HG02759 (cell line): ENCODE measurements around the gene ARHGAP27.

ENCODE experiments used
- ATAC-seq: cut with Tn5 transposase; IDR thresholded peaks from one replicate; pipeline ENCODE4 v1.9.1; 2021; ENCODE audit warnings: mild to moderate bottlenecking, moderate library complexity; ENCODE audit not compliant: unreplicated experiment

The ARHGAP27 gene

DNA sequence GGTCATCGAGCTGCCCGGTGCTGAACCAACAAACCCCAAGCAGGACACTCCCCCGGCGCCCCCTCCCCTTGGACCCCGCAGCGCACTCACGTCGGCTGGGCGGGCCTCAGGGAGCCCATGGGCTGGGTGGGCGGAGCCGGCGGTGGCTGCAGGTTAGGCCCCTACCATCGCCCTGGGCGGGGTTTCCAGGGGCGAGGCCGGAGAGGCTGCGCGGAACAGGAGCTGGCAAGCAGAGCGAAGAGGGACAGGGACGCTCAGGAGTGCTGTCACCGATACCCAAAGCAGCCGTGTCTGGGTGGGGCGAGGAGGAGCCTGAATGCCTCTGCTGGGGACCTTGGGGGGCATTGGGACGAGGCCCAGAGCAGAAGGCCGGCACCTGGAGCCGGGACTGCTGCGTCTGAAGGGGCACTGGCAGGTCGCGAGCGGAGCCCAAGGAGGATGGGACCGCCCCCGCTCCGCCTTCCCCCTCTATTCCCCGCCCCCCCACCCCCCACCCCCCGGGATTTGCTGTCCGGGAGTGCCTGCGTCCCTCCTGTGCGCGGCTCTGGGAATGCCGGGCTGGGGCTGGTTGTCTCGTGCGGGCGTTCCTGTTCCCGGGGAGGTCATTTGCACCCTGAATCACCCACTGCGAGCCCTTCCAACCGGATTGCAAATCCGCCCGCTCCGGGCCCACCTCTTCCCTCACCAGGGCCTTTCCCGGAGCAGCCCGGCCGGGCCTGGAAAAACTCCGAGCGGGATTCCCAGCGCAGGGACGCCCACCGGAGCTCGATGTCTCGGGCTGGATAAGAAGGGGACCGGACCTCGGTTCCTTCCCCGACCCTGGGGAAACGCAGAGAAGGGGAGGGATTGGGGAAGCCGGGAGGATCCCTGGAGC is 902 bp downstream of the ARHGAP27 start:
- peak; percentile 62 for ATAC-seq

DNA sequence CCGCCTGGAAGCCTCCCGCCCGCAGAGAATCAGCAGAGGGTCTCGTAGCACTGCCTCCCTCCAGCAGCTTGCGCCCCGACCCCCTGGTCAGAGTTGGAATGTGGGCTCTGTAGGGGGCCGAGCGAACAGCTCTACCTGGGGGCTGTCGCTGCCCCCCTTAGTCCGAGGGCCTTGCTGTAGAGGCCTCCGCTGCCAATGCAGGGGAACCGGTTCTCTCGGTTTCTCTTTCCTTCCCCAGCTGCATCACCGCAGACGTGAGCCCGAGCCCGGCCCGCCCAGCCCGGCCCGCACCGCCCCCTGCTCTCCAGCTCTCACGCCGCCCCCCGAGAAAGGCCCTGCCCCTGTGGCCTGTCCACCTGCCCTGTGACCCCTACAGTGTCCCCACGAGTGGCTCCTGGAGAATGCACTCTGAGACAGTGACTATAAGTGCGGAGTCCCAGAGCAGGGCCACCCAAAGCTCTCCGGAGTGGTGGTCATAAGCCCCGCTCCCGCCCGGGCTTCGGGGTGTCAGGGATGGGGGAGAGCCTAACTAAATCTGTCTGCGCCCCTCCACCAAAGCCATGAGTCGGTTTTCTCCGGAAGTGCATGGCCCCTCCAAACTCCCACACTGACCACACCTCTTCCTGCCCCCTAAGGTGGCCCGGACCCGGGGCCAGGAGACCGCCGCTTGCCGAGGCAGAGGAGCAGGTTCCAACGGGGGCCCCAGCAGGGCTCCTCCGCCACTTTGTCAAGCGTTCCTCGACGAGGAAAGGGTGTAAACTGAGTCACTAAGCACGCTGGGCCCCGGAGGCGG is 1.7 kb downstream of the ARHGAP27 start:
- peak; percentile 23 for ATAC-seq

DNA sequence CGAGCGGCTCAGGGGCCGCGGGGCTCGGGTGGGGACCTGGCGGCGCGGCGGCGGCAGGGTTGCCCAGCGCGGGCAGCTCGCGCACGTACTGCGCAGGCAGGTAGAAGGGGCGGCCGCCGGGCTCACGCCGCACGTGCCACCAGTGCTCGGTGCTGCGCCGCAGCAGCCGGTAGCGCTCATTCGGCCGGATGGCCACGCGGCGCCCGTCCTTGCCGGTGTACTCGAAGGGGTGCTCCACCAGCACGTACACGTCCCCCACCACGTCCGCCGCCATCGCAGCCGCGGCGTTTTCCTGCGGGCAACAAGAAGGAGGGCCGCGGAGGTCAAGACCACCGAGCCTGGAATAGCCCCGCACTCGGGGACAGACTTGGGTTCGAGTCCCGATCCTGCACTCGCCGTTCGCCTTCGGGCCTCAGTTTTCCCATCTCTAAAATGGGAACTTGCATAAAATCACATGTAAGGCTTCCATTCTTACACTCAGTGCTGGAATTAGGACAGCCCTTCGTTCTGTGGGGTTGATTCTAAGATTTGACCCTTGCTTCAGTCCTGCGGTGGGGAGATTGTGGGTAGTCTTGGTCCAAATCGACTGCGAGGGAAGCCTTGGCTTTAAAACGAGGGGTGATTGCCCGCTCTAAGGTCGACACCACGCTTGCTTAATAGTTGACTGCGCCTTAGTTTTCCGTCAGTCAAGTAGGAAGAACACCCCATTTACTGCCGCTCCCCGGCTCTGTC is 2.5 kb downstream of the ARHGAP27 start:
- no peak for ATAC-seq

DNA sequence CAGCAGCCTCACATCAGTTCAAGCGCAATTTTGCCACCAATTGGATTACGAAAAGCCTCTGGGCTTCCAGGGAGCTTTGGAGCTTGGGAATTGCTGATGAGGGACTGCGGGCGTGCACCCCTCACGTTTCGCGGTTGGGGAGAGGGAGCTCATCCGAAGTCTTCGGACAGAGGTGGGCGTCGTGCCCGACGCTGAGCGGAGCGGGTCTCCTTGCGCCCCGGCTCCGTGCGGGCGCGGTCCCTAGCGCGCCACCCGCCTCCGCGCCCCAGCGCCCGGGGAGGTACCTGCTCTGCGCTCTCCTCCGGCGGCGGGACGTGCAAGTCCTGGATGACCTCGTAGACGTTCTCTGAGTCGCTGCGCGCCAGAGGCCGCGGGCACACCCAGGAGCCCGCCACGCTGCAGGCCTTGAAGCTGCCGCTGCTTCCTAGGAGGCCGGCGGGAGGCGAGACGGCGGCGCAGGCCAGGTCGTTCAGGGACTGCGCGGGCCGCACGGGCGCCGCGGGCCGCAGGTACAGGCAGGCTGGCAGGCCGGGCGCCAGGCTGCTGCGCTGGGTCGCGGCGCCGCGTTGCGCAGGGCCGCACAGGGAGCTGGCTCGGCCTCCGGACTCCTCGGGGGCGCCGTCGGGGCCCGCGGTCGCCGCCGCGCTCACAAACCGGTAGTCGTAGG is 3.2 kb downstream of the ARHGAP27 start:
- ATAC-seq, result no peak

DNA sequence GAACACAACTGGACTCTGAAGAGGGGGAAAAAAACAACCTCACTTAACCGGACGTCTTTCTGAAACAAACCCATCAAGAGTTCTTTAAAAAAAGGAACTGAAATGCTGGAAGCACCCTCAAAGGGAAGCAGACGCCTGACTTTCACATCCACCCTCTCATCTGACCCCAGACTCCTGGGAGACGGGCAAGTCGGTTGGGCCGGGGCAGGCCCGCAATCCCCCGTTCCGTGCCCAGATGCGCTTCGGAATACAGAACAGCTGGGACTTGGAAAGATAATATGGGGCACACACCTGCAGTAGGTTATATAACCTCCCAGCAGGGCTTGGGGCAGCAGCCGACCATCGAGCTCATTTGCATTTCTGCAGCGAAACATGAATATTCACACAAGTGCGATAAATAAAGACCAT is 3.7 kb downstream of the ARHGAP27 start:
- no peak for ATAC-seq

DNA sequence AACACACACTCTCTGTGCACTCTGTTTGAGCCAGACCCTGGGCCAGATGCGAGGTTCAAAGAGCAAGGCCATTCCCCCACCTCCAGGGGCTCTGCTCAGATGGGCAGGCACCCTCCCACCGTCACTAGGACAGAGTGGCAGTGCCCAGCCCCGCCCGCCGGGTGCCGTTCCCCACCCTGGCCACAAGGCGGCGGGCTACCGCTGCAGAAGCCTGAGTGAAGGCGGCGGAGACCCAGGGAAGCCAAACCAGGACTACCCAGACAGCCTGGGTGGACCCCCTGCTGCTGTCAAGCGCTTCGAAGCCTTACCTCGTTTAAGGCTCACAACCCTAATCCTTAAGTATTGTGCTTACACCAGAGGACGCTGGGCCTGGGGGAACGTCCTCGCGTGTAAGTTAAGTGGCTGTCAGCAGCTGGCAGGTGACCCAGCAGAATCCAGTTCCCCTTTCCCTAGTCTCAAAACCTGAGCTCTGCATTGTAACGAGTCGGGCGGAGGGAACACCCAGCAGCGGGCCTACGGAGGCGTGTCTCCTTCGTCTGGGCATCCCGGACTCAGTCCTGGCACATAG is 4.5 kb downstream of the ARHGAP27 start:
- ATAC-seq, result peak; percentile 36

DNA sequence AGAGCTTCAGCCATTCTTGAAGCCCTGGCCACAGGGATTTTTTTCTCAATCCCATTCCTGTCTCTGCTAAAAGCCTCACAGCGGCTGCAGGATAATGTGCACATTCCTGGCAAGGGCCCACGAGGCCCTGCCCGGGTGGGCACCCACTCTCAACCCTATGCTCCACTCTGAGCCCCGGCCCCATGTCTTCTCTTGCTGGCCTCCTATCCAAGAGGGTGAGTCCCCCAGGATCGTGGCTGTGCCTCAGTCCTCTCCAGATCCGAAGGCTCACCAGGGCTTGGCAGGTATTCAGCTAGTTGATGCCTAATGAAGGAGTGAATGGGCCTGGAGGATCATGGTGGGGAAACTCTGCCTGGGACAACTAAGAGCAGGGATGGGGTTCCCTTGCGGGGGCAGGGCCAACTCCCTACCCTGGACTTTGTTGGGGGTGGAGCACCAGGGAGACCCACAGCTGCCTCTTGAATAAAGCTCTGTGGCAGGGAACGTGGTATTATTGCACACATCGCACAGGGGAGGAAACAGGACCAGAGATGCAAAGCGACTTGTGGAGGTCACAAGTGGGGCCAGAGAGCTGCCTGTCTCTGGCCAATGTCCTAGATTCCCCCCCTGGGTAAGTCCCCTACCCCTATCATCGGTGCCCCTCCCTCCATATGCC is 5.4 kb downstream of the ARHGAP27 start:
- ATAC-seq, result no peak

DNA sequence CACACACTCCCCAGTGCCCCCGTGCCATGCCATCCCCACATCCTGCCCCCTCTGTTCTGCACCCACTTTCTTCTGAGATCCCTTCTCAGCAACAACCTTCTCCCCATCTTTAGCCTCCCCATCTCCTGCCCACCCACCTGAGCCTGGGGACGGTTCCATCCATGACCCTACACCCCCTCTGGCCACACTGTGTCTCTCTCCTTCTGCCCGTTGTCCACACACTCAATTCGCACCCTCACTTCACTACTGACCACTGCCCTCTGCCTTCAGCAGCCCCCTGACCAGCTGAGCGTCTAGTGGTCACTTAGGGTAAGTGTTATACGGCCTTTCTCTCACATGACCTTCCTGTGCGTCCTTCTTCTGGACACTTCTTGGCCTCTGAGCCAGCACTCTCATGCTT is 6.1 kb downstream of the ARHGAP27 start:
- no peak for ATAC-seq

DNA sequence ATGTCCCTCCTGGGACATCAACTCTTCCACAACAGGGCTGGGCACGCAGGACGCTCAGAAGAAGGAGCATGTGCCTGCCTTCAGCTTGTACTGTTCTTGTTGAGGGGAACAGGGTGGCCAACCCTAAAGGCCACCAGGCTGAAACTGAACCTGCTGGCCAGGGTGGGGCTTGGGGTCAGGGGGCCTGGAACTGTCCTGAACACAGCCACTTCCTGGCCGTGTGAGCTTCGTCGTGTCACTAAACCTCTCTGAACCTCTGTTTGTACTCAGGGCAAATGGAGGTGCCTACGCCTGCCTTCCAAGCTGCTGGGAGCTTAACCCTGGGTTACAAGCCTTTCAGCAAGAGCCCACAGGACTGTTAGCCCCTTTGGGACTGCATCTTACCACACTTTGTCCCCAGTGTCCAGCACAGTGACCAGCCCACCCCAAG is 6.7 kb downstream of the ARHGAP27 start:
- no peak for ATAC-seq

DNA sequence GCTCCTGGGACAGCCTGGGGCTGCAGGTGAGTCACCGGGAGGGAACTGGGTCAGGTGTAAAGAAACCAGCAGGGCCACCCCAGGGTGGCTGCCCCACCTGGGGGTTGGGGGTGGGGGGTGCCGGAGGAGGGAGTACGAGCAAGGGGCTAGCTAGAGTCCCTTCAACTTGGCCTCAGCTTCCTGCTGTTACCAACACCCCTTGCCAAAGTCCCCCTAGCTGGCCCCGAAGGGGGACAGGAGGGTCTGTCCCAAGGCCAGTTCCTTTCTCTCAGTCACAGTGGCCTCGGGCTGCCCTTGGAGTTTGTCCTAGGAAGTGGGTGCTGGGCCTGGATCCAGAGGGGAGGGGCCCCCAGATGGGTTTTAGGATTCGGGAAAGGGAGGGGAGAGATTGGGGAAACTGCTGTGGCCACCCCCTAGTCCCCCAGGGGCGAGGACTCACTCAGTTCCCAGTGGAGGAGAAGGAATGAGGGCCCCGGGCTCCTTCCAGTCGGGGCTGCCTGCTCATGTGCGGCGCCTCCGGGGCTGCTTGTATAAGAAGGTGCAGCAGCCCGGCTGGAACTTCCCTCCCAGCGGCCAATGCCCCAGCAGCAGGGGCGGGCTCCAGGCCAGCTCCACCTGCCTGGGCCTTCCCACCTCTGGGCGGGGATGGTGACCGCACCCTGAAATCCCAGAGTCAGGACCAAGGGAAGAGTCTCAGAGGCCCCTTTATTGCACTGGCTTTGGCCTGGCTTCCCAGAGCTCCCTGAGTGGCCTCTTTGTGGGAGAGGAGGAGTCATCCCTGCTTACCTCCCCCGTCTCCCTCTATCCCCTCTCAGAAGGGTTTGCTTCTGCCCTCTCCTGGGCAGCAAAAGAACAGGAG is 7.3 kb downstream of the ARHGAP27 start:
- ATAC-seq, result no peak

DNA sequence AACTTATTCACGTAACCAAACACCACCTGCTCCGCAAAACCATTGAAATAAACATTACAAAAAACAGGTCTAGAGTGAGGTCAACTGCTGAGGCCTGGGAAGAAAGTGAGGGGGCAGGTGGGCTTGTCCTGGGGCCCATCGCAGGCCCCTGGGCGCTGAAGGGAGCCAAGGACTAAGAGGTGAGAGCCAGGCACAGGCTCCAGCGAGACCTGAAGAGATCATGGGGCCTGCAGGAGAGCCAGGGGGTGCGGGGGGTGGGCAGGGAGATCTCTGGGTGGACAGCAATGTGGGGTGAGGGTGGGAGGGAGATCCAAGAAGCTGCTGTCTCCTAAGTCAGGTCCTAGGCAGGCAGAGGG is 7.9 kb downstream of the ARHGAP27 start:
- no peak for ATAC-seq

DNA sequence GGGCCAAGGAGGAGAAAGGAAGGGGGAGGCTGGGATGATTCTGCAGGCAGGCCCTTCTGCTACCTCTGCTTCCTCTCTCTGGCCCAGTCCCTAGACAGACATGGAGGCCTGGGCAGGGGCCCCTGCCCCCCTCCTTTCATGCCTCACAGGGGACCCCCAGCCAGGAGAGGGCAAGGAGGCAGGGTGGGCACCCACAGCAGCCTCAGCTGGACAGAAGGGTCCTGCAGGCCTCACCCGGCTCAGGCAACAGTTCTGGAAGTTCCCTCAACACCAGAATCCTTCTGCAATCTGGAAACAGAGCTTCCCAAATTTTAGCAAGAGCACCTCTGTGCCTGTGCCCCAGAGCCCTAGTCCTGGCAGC is 8.7 kb downstream of the ARHGAP27 start:
- ATAC-seq, result no peak

DNA sequence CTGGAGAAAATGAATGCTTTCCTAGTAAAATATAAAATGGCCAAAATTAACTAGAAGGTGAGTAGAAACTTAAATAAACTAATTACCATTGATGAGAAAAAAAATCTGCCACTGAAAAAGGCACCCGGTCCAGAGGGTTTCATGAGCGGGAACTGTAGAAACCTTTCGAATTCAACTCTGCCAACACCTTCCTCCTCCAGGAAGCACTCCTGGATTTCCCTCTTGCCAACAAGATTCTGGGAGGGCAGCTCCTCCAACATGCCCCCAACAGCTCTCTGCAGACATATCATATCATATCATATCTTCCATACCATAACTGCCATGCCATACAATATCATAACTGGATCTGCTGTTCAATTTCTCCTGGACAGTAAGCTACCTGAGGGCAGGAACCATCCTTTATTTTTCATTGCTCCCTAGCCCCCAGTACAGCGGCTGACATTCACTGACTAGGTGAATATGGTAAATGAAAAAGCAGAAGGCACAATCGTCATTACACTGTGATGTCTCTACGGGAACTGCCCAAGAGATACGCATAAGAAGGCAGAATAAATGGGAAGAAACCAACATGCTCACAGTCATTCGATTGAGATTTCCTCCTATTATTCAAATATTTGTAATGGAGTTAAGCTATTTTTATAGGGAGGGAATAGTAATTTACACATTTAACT is 9.2 kb downstream of the ARHGAP27 start:
- ATAC-seq, result no peak

DNA sequence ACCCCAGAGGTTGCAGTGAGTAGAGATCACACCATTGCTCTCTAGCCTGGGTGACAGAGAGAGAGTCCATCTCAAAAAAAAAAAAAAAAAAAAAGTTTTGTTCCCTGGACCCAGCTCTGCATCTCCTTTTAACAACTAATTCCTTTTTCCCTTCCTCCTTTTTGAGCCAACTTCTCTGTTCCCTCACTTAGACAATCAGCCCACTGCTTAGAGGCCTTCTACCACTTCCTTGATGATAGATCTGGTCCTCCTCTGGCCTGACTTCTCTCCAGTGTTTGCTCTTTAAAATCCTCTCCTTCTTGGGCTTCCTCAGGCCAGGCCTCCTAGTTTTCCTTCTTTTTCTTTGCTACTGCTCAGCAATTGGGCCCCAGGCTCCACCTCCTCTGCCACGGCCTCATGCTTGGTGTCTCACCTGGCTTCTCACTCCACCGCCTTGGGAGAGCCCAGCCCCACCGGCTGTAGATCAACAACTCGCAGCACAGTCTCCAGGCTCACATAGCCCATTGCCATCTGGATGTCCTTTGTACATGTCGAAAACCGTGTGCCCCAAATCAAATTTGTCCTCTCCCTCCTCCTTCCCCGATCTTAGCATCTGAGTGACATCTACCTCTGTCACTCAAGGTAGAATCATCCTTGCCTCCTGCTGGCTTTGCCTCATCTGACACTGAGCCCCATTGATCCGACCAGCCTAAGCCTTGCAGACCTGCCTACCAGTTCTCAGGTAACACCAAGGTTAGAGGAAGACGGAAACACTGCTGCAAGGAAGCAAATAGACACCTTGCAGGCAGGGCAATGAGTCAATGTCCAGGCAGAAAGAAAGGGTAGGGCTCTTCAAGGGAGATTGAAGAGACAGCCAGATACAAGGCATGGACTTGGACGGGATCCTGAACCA is 17.4 kb downstream of the ARHGAP27 start:
- ATAC-seq, result no peak

DNA sequence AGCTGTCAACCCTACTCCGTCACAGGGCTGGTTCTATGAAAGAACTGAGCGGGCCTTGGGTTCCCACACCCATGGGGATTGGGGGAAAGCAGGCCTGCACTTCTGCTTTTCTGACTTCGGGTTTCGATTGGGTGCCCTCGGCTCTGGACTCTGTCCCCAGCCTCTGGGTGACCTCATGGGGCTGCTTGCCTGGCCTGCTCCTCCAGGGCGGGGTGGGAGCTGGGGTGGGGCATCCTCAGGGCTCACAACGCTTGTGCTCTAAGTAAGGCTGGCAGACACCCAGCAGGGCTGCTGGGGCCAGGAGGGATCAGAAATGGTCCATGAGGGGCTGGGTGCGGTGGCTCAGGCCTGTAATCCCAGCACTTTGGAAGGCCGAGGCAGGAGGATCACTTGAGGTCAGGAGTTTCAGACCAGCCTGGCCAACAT is 19.2 kb downstream of the ARHGAP27 start:
- no peak for ATAC-seq

DNA sequence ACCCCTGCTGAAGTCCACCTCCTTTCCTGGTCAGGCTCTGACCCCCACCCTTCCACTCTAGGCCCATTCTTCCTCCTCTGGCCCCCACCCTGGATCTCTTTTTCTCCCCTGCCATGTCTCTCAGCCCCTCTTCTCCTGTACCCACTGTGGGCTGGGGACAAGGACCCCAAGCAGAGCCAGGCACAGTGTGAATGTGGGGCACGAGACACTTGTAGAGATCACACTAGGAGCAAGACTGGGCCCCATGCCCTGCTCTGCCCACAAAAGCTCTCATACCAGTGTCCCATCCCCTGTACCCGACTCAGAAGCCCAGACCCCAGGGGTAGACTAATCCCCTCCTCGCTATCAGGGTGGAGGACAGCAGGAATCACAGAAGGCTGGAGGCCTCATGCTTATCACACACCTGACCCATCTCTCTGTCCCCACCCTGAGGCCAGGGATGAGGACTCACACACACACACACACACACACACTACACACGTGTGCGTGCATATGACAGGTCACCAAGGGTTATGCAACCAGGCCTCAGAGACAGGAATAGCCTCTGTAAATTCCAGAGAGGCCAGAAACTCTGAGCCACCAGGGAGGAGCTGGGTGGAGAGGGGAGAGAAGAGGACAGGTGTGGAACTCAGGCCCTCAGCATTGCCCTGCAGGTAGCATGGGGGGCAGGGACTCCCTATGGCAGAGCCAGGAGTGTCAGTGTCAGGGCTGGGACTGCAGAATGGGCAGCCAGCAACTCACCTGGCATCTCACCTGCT is 21.1 kb downstream of the ARHGAP27 start:
- ATAC-seq, result no peak
